ENCODE measurements around the gene TMTC3. TPM values are rescaled to one million over a fixed set of nuclear protein-coding genes. Genes with fewer than 3 reads are reported as not detected.

TMTC3 gene
- total RNA-seq, 1 experiment from 2014 or later: 31.8 TPM

DNA sequence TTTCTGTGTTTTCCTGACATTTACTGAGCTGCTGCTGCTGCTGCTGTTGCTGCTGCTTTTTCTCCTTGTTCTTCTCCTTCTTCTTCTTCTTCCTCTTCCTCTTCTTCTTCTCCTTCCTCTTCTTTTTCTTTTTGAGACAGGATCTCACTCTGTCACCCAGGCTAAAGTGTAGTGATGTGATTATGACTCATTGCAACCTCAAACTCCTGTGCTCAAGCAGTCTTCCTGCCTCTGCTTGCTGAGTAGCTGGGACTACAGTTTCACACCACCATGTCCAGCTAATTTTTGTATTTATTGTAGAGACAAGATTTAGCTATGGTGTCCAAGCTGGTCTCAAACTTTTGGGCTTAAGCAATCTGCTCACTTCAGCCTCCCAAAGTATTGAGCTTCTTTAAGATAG, 95.8 kb downstream of the TMTC3 start:
- Histone ChIP-seq H3K4me1 (no peaks in the 10 kb centered on the region), H3K27me3 (replicated peaks; ENCODE audit: control insufficient read depth, insufficient read depth, low read length) (no peaks in the 10 kb centered on the region), H3K4me3 (ENCODE audit: low read depth, low read length) (no peak overlapping the region), H3K36me3 (ENCODE audit: control insufficient read depth, insufficient read depth, low read length) (no peaks in the 10 kb centered on the region), H3K9me3 (no peaks in the 10 kb centered on the region)
- Mint-ChIP-seq H3K9me3 (ENCODE audit: unreplicated experiment) (no peaks in the 10 kb centered on the region), H3K27ac (ENCODE audit: unreplicated experiment) (no peak overlapping the region), H3K4me1 (ENCODE audit: low read depth, unreplicated experiment) (no peaks in the 10 kb centered on the region), H3K36me3 (ENCODE audit: insufficient read depth, unreplicated experiment) (no peaks in the 10 kb centered on the region), H3K4me3 (ENCODE audit: unreplicated experiment) (no peak overlapping the region), H3K27me3 (ENCODE audit: insufficient read depth, unreplicated experiment) (no peaks in the 10 kb centered on the region)
- BruUV-seq (replicated peaks): no TSS peak
- TF ChIP-seq, protein P1, sequence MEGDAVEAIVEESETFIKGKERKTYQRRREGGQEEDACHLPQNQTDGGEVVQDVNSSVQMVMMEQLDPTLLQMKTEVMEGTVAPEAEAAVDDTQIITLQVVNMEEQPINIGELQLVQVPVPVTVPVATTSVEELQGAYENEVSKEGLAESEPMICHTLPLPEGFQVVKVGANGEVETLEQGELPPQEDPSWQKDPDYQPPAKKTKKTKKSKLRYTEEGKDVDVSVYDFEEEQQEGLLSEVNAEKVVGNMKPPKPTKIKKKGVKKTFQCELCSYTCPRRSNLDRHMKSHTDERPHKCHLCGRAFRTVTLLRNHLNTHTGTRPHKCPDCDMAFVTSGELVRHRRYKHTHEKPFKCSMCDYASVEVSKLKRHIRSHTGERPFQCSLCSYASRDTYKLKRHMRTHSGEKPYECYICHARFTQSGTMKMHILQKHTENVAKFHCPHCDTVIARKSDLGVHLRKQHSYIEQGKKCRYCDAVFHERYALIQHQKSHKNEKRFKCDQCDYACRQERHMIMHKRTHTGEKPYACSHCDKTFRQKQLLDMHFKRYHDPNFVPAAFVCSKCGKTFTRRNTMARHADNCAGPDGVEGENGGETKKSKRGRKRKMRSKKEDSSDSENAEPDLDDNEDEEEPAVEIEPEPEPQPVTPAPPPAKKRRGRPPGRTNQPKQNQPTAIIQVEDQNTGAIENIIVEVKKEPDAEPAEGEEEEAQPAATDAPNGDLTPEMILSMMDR (IDR thresholded peaks at IDR 0.05; ENCODE audit: insufficient read depth in 1 of 2, low read depth in 1 of 2, low read length in 1 of 2, severe bottlenecking in 1 of 2, unreplicated experiment in 1 of 2): no peak
- ChIA-PET POLR2A (no interaction called here), CTCF (no interaction called here)
- intact Hi-C loops (cut with micrococcal nuclease; ENCODE audit: unreplicated experiment): no loop called here
- no peak for DNase-seq

DNA sequence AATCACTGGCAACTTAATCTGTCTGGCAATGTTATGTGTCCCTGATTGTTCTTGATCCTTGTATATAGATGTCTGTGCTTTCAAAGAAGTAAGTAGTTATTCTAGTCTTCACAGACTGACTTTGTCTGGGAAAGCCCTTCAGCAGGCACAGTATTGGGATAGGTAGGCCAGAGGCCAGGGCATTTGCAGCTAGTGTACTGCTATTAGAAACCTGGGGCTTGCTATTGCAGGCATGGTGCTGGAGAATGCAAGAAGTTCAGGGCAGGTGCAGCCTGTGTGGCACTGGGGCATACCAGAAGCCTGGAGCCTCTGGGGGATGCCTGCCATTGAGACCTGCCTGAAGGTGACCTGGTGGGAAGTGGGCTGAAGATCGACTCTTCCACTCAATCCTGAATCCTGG, 96.3 kb downstream of the TMTC3 start:
- ChIA-PET POLR2A (no interaction called here), CTCF (no interaction called here)
- TF ChIP-seq, protein P1 (IDR thresholded peaks at IDR 0.05; ENCODE audit: insufficient read depth in 1 of 2, low read depth in 1 of 2, low read length in 1 of 2, severe bottlenecking in 1 of 2, unreplicated experiment in 1 of 2): no peak
- Histone ChIP-seq H3K9me3 (no peaks in the 10 kb centered on the region), H3K4me1 (no peaks in the 10 kb centered on the region), H3K4me3 (ENCODE audit: low read depth, low read length) (no peak overlapping the region), H3K27me3 (replicated peaks; ENCODE audit: control insufficient read depth, insufficient read depth, low read length) (no peaks in the 10 kb centered on the region), H3K36me3 (ENCODE audit: control insufficient read depth, insufficient read depth, low read length) (no peaks in the 10 kb centered on the region)
- no TSS peak for BruUV-seq (replicated peaks)
- Mint-ChIP-seq H3K9me3 (ENCODE audit: unreplicated experiment) (no peaks in the 10 kb centered on the region), H3K27ac (ENCODE audit: unreplicated experiment) (no peak overlapping the region), H3K4me3 (ENCODE audit: unreplicated experiment) (no peak overlapping the region), H3K27me3 (ENCODE audit: insufficient read depth, unreplicated experiment) (no peaks in the 10 kb centered on the region), H3K36me3 (ENCODE audit: insufficient read depth, unreplicated experiment) (no peaks in the 10 kb centered on the region), H3K4me1 (ENCODE audit: low read depth, unreplicated experiment) (no peaks in the 10 kb centered on the region)
- no peak for DNase-seq
- intact Hi-C loops (cut with micrococcal nuclease; ENCODE audit: unreplicated experiment): no loop called here

DNA sequence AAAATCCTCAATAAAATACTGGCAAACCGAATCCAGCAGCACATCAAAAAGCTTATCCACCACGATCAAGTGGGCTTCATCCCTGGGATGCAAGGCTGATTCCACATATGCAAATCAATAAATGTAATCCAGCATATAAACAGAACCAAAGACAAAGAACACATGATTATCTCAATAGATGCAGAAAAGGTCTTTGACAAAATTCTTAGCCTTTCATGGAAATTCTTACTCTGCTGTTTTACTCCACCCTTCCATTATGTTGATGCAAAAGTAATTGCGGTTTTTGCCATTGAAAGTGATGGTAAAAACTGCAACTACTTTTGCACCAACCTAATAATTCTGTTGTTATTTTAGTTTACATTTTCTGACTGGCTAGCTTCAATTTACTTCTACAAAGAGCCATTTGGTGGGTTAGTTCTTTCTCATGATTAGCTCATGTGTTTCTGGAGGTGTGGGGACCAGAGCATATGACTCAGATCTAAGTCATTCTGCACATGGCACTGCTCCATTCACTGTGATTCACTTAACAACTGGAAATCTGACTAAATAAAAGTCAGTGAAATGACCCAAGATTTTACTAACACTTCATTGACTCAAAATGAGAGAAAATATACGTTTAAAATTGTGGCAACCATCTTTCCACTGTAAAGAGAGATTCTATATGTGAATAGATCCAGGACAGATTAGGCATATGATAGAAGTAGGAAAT, 99.9 kb downstream of the TMTC3 start:
- H3K36me3 ChIP-seq (ENCODE audit: control insufficient read depth, insufficient read depth, low read length): no peaks in the 10 kb centered on the region
- H3K4me3 ChIP-seq (ENCODE audit: low read depth, low read length): no peak overlapping the region
- BruUV-seq (replicated peaks): no TSS peak
- TF ChIP-seq, protein P1 (IDR thresholded peaks at IDR 0.05; ENCODE audit: insufficient read depth in 1 of 2, low read depth in 1 of 2, low read length in 1 of 2, severe bottlenecking in 1 of 2, unreplicated experiment in 1 of 2): no peak
- no peaks in the 10 kb centered on the region for H3K36me3 Mint-ChIP-seq (ENCODE audit: insufficient read depth, unreplicated experiment)
- H3K27me3 Mint-ChIP-seq (ENCODE audit: insufficient read depth, unreplicated experiment): no peaks in the 10 kb centered on the region
- H3K4me1 Mint-ChIP-seq (ENCODE audit: low read depth, unreplicated experiment): peaks cover 6% of the 10 kb centered on the region
- ChIA-PET POLR2A (no interaction called here), CTCF (no interaction called here)
- peaks cover 2% of the 10 kb centered on the region; the same call in 1 of the 2 replicates for H3K4me1 ChIP-seq
- no peak for DNase-seq
- H3K9me3 ChIP-seq: no peaks in the 10 kb centered on the region
- H3K27ac Mint-ChIP-seq (ENCODE audit: unreplicated experiment): no peak overlapping the region
- intact Hi-C loops (cut with micrococcal nuclease; ENCODE audit: unreplicated experiment): no loop called here
- H3K4me3 Mint-ChIP-seq (ENCODE audit: unreplicated experiment): no peak overlapping the region
- H3K27me3 ChIP-seq (replicated peaks; ENCODE audit: control insufficient read depth, insufficient read depth, low read length): no peaks in the 10 kb centered on the region
- peaks cover 9% of the 10 kb centered on the region for H3K9me3 Mint-ChIP-seq (ENCODE audit: unreplicated experiment)
